OCI-LY1 (cell line): Measurements from ENCODE around the gene CRTC3.

ENCODE experiments used
- H2AFZ ChIP-seq: fragments of 200-600 bp; sonication (generic), shearing (Covaris generic); 2 replicates; pipeline ENCODE4 v1.6.0; 2014; ENCODE audit warnings: antibody characterized with exemption, mild to moderate bottlenecking, low read length
- H3F3A ChIP-seq: fragments of 200-600 bp; sonication (generic), shearing (Covaris generic); 2 replicates; pipeline ENCODE4 v1.6.0; 2014; ENCODE audit warnings: mild to moderate bottlenecking, antibody characterized with exemption, low read length, moderate library complexity; ENCODE audit not compliant: insufficient read depth
- H3K27ac ChIP-seq: fragments of 200-600 bp; sonication (generic); 2 replicates; pipeline ENCODE4 v1.5.1; 2014; ENCODE audit warnings: low read length, mixed run types, mild to moderate bottlenecking, low read depth; ENCODE audit not compliant: poor library complexity, severe bottlenecking
- H3K27me3 ChIP-seq: fragments of 200-600 bp; sonication (generic); 2 replicates; pipeline ENCODE4 v1.6.0; 2014; ENCODE audit warnings: antibody characterized with exemption, mild to moderate bottlenecking, low read length, moderate library complexity; ENCODE audit not compliant: insufficient read depth
- H3K36me3 ChIP-seq: fragments of 200-600 bp; sonication (generic); 2 replicates; pipeline ENCODE4 v1.6.1; 2014; ENCODE audit warnings: mild to moderate bottlenecking, antibody characterized with exemption, low read length, moderate library complexity, mixed read lengths; ENCODE audit not compliant: insufficient read depth
- H3K4me1 ChIP-seq: fragments of 200-600 bp; sonication (generic); 2 replicates; pipeline ENCODE4 v1.5.1; 2014; ENCODE audit warnings: mild to moderate bottlenecking, low read length, moderate library complexity; ENCODE audit not compliant: insufficient read depth, severe bottlenecking
- H3K4me2 ChIP-seq: fragments of 200-600 bp; sonication (generic), shearing (Covaris generic); 2 replicates; pipeline ENCODE4 v1.6.1; 2014; ENCODE audit warnings: low read length
- H3K4me3 ChIP-seq: fragments of 200-600 bp; sonication (generic); 2 replicates; pipeline ENCODE4 v1.5.1; 2014; ENCODE audit warnings: low read length, low read depth, mild to moderate bottlenecking, mixed read lengths; ENCODE audit not compliant: poor library complexity, severe bottlenecking
- H3K79me2 ChIP-seq: fragments of 200-600 bp; shearing (Covaris generic); 2 replicates; pipeline ENCODE4 v1.6.1; 2016; ENCODE audit warnings: mixed run types, low read length, mixed read lengths; ENCODE audit not compliant: insufficient read depth
- H3K9ac ChIP-seq: fragments of 200-600 bp; sonication (generic), shearing (Covaris generic); 2 replicates; pipeline ENCODE4 v1.6.1; 2014; ENCODE audit warnings: mild to moderate bottlenecking, low read length, mixed read lengths
- H3K9me2 ChIP-seq: fragments of 200-600 bp; sonication (generic), shearing (Covaris generic); 2 replicates; pipeline ENCODE4 v1.6.1; 2014; ENCODE audit warnings: low read depth, mild to moderate bottlenecking, low read length, mixed read lengths
- H3K9me3 ChIP-seq: fragments of 200-600 bp; shearing (Covaris generic); 2 replicates; pipeline ENCODE4 v1.6.1; 2014; ENCODE audit warnings: low read length, mixed read lengths
- H4K20me1 ChIP-seq: fragments of 200-600 bp; sonication (generic), shearing (Covaris generic); 2 replicates; pipeline ENCODE4 v1.6.0; 2016; ENCODE audit warnings: mild to moderate bottlenecking, low read length; ENCODE audit not compliant: insufficient read depth
- CTCF ChIP-seq: fragments of 200-600 bp; sonication (generic), shearing (Covaris generic); IDR thresholded peaks from 2 replicates; pipeline ENCODE4 v1.5.1; 2017; ENCODE audit warnings: mild to moderate bottlenecking, antibody characterized with exemption, low read length, moderate library complexity, mixed read lengths
- EZH2 ChIP-seq: fragments of 200-600 bp; sonication (generic), shearing (Covaris generic); IDR thresholded peaks from 2 replicates; pipeline ENCODE4 v1.8.0; 2017; ENCODE audit warnings: borderline replicate concordance, mixed run types, mild to moderate bottlenecking, antibody characterized with exemption, low read length, moderate library complexity, mixed read lengths

Gene CRTC3

GRCh38 chr15:90553248-90553745, 23.6 kb downstream of the CRTC3 start:
- H3K79me2 ChIP-seq: no peaks in the 10 kb centered on the region
- H4K20me1 ChIP-seq: no peaks in the 10 kb centered on the region
- no peak overlapping the region for H3K4me2 ChIP-seq
- H3K4me1 ChIP-seq: peaks cover 10% of the 10 kb centered on the region
- no peaks in the 10 kb centered on the region for H3K27me3 ChIP-seq
- H3K9ac ChIP-seq: no peak overlapping the region
- TF ChIP-seq EZH2: no peak
- H3K36me3 ChIP-seq: no peaks in the 10 kb centered on the region; the same call in 1 of the 2 replicates
- no peak overlapping the region for H3K4me3 ChIP-seq
- H3F3A ChIP-seq: no peaks in the 10 kb centered on the region
- no peak overlapping the region for H2AFZ ChIP-seq
- H3K9me2 ChIP-seq: no peaks in the 10 kb centered on the region
- H3K9me3 ChIP-seq: no peaks in the 10 kb centered on the region
- no peak overlapping the region for H3K27ac ChIP-seq

GRCh38 chr15:90557186-90558084, 27.7 kb downstream of the CRTC3 start:
- no peaks in the 10 kb centered on the region for H3K79me2 ChIP-seq
- H3K4me3 ChIP-seq: no peak overlapping the region
- no peaks in the 10 kb centered on the region; the same call in 1 of the 2 replicates for H3K36me3 ChIP-seq
- H3K9me2 ChIP-seq: no peaks in the 10 kb centered on the region
- H3F3A ChIP-seq: no peaks in the 10 kb centered on the region
- no peak for TF ChIP-seq CTCF
- TF ChIP-seq EZH2: no peak
- H2AFZ ChIP-seq: no peak overlapping the region
- no peaks in the 10 kb centered on the region for H4K20me1 ChIP-seq
- no peak overlapping the region for H3K27ac ChIP-seq
- H3K9me3 ChIP-seq: no peaks in the 10 kb centered on the region
- no peaks in the 10 kb centered on the region; the same call in 1 of the 2 replicates for H3K27me3 ChIP-seq
- no peak overlapping the region for H3K9ac ChIP-seq
- no peak overlapping the region for H3K4me2 ChIP-seq
- H3K4me1 ChIP-seq: no peaks in the 10 kb centered on the region

DNA sequence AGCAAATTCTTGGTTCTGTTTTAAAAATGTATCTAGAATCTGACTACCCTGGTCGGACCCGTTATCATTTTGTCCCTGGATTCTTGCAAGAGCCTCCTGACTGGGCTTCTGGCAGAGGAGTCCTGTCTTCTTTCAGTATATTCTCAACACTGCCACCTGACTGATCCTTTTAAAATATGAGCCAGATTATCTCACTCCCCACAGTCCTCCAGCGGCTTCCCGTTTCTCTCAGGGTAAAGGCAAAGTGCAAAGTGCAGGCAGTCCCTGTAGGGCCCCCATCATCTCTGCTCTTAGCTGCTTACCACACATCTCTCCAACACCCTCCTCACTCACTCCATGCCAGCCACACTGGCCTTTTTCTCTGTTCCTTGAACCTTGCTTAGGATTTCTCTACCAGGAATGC, 28.4 kb downstream of the CRTC3 start:
- Histone ChIP-seq H3K9me2 (no peaks in the 10 kb centered on the region), H2AFZ (no peak overlapping the region), H3K4me3 (no peak overlapping the region), H3K36me3 (no peaks in the 10 kb centered on the region; the same call in 1 of the 2 replicates), H4K20me1 (no peaks in the 10 kb centered on the region), H3K9ac (no peak overlapping the region), H3F3A (no peaks in the 10 kb centered on the region), H3K79me2 (no peaks in the 10 kb centered on the region), H3K4me1 (no peaks in the 10 kb centered on the region), H3K27me3 (no peaks in the 10 kb centered on the region; the same call in 1 of the 2 replicates), H3K27ac (no peak overlapping the region), H3K4me2 (no peak overlapping the region), H3K9me3 (no peaks in the 10 kb centered on the region)
- TF ChIP-seq EZH2 (no peak), CTCF (no peak)
